ENCODE data around the gene ASNSD1.

- no peak for TF ChIP-seq EZH2 (IDR thresholded peaks at IDR 0.05; ENCODE audit: insufficient read depth, poor library complexity, severe bottlenecking)
- TF ChIP-seq EZH2phosphoT487 (IDR thresholded peaks at IDR 0.05; ENCODE audit: insufficient read depth, low read depth), result no peak
Observed at GRCh38 chr2:189638301-189639006, 22.8 kb upstream of the ASNSD1 start.
